A549 (cell line): ENCODE measurements around the gene ERRFI1. TPM values are rescaled to one million over a fixed set of nuclear protein-coding genes. Genes with fewer than 3 reads are reported as not detected.

Source experiments
- ATAC-seq, 2 experiments: fragments of 200-7000 bp in 1 of 2; fragments of >200 bp in 1 of 2; cut with Nextera tagmentation in 1 of 2; cut with Tn5 transposase in 1 of 2; 3 replicates each; pipeline versions ENCODE4 v1.8.0 to v1.9.1; 2018 to 2020; ENCODE audit warnings: mild to moderate bottlenecking in 1 of 2, moderate library complexity in 1 of 2
- CTCF ChIA-PET: fragments of 300-600 bp; sonication (Branson Sonifier 250); formaldehyde crosslinking; extraction: SDS; loops from one replicate; lab custom pipeline; 2021; ENCODE audit warnings: antibody characterized with exemption, inconsistent platforms; lab: Yijun Ruan, JAX
- POLR2A ChIA-PET: fragments of 350-600 bp; formaldehyde crosslinking; extraction: SDS; loops from one replicate; lab custom pipeline; 2021; ENCODE audit warnings: antibody characterized with exemption, inconsistent platforms; lab: Yijun Ruan, JAX
- DNase-seq, 2 experiments: peaks; one replicate each; pipeline versions ENCODE4 v3.0.0 to v3.0.0-alpha.2; 2011 to 2016; ENCODE audit warnings: low read depth in 1 of 2, low spot score in 1 of 2
- FAIRE-seq: peaks from 2 replicates; lab custom pipeline; 2011; peaks lifted over from hg19 to GRCh38; lab: Jason Lieb, UNC
- H3K27ac ChIP-seq, 2 experiments: fragments of >200 bp; sonication (Bioruptor Twin); formaldehyde crosslinking; 3 replicates each; pipeline ENCODE4 v1.5.1; 2016 to 2017
- H3K4me1 ChIP-seq: fragments of >200 bp; sonication (Bioruptor Twin); formaldehyde crosslinking; 3 replicates; pipeline ENCODE4 v1.6.1; 2016
- H3K4me2 ChIP-seq: fragments of >200 bp; sonication (Bioruptor Twin); formaldehyde crosslinking; 3 replicates; pipeline ENCODE4 v1.6.1; 2016
- H3K4me3 ChIP-seq: fragments of >200 bp; sonication (Bioruptor Twin); formaldehyde crosslinking; 3 replicates; pipeline ENCODE4 v1.5.1; 2016
- H3K9me3 ChIP-seq: fragments of >200 bp; sonication (Bioruptor Twin); formaldehyde crosslinking; 3 replicates; pipeline ENCODE4 v1.6.1; 2016
- CEBPB ChIP-seq, 2 experiments: fragments of >200 bp in 1 of 2; sonication (Bioruptor Twin) in 1 of 2; formaldehyde crosslinking in 1 of 2; IDR thresholded peaks; 2 replicates each; pipeline ENCODE4 v1.6.1; 2012 to 2016
- ESRRA ChIP-seq: fragments of 150-350 bp; IDR thresholded peaks from 2 replicates; pipeline ENCODE4 v1.6.1; 2014; ENCODE audit warnings: mild to moderate bottlenecking, low read length, borderline replicate concordance
- FOSB ChIP-seq: fragments of 250-450 bp; sonication (Bioruptor Pico); IDR thresholded peaks from 2 replicates; pipeline ENCODE4 v1.5.0; 2020; ENCODE audit warnings: mild to moderate bottlenecking, moderate library complexity
- FOSL2 ChIP-seq, 2 experiments: fragments of 450-650 bp in 1 of 2; fragments of >200 bp in 1 of 2; sonication (Bioruptor Twin) in 1 of 2; formaldehyde crosslinking; IDR thresholded peaks; 2 replicates each; pipeline versions ENCODE4 v1.5.0 to v1.6.1; 2016 to 2020; ENCODE audit warnings: mild to moderate bottlenecking in 1 of 2, moderate library complexity in 1 of 2
- GATA3 ChIP-seq: IDR thresholded peaks from 2 replicates; pipeline ENCODE4 v1.6.1; 2012; ENCODE audit warnings: borderline replicate concordance
- HOXB13 ChIP-seq: fragments of 250-450 bp; sonication (Bioruptor Pico); IDR thresholded peaks from 2 replicates; pipeline ENCODE4 v1.5.0; 2020; ENCODE audit warnings: low read depth, mild to moderate bottlenecking, moderate library complexity
- JUNB ChIP-seq: fragments of >200 bp; sonication (Bioruptor Twin); formaldehyde crosslinking; IDR thresholded peaks from 2 replicates; pipeline ENCODE4 v1.6.1; 2016
- POLR2AphosphoS2 ChIP-seq: conservative IDR thresholded peaks from 2 replicates; pipeline ENCODE4 v1.6.1; 2012; ENCODE audit warnings: low read length, improper control_type of control experiment, inconsistent platforms
- WGBS: methylation state at CpG from one replicate; pipeline ENCODE4 v1.1.6; 2017; ENCODE audit errors: missing lambda C conversion rate; 5-methylcytosine and 5-hydroxymethylcytosine counted together
- polyA plus RNA-seq, 4 experiments: library from polyadenylated mRNA; depleted of rRNA in 3 of 4; stranded (reverse); fragments of >200 nt; fragmentation: RNase III in 1 of 4; extraction: RNeasy Plus Mini Kit Qiagen cat#74134 plus additional on column Dnase treatment in 1 of 4; gene quantifications; 2 replicates in 3 of 4; 3 replicates in 1 of 4; pipeline ENCODE4 v1.2.3, GENCODE V29; 2011 to 2017
- TF ChIP-seq, protein P1 (sequence below): fragments of 200-600 bp; sonication (generic); IDR thresholded peaks from 2 replicates; pipeline ENCODE4 v1.6.1; 2016; ENCODE audit warnings: antibody characterized with exemption, mild to moderate bottlenecking, moderate library complexity
- TF ChIP-seq, protein P2 (sequence below): fragments of 250-450 bp; sonication (Bioruptor Pico); IDR thresholded peaks from 2 replicates; pipeline ENCODE4 v1.5.0; 2020; ENCODE audit warnings: low read depth, mild to moderate bottlenecking, moderate library complexity
- TF ChIP-seq, protein P3 (sequence below): fragments of 450-650 bp; IDR thresholded peaks from 2 replicates; pipeline ENCODE4 v1.6.1; 2014; ENCODE audit warnings: antibody characterized with exemption
- TF ChIP-seq, protein P4 (sequence below): IDR thresholded peaks from 2 replicates; pipeline ENCODE4 v1.6.1; 2012

Gene ERRFI1
- polyA plus RNA-seq, 2 of the 4 experiments (the other 2 are of a cell fraction), result 51.0 to 217 TPM

DNA sequence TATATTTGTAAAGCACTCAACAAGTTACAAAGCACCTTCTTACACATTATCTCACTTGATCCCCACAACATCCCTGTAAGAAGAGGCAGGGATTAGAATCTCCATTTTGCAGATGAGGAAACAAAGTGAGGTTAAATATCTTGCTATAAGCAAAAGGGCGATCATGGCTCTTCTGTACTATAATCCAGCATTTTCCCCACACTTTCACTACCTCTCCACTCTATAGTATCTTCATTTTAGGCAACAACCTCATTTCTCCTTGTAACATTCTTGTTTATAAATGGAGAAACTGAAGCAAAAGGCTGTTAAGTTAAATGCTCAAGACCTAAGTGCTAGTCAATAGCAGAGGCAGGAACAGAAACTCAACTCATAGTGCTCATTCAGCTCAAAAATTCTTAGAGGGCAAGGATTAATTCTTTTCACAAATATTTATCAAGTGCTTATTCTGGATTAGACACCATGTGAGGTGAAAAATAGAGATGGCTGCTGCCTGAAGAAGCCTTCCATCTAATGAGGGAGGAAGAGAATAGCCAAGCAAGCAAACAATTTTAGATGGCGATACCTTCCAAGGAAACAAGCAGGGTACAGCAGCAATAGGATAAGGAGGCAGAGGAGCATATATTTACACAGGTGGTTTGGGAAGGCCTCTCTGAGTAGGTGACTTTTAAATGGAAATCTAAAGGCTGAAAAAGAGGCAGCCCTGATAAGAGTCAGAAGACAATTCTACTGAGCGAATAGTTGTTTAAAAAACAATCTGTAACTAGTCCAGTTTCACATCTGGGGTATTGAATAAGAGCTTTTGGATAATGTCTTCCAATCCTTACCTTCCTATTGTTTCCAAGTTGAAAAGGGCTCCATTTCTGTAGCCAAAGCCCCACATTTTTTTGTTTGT lies 3.5 kb downstream of the ERRFI1 start:
- POLR2A ChIA-PET, result no interaction called here
- DNase-seq, result no peak
- peak overlapping the region; percentile 91 for H3K4me3 ChIP-seq
- TF ChIP-seq, protein P1, sequence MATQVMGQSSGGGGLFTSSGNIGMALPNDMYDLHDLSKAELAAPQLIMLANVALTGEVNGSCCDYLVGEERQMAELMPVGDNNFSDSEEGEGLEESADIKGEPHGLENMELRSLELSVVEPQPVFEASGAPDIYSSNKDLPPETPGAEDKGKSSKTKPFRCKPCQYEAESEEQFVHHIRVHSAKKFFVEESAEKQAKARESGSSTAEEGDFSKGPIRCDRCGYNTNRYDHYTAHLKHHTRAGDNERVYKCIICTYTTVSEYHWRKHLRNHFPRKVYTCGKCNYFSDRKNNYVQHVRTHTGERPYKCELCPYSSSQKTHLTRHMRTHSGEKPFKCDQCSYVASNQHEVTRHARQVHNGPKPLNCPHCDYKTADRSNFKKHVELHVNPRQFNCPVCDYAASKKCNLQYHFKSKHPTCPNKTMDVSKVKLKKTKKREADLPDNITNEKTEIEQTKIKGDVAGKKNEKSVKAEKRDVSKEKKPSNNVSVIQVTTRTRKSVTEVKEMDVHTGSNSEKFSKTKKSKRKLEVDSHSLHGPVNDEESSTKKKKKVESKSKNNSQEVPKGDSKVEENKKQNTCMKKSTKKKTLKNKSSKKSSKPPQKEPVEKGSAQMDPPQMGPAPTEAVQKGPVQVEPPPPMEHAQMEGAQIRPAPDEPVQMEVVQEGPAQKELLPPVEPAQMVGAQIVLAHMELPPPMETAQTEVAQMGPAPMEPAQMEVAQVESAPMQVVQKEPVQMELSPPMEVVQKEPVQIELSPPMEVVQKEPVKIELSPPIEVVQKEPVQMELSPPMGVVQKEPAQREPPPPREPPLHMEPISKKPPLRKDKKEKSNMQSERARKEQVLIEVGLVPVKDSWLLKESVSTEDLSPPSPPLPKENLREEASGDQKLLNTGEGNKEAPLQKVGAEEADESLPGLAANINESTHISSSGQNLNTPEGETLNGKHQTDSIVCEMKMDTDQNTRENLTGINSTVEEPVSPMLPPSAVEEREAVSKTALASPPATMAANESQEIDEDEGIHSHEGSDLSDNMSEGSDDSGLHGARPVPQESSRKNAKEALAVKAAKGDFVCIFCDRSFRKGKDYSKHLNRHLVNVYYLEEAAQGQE, result 0 out of 2 replicates have a peak, but pooled peaks have one; percentile 8
- TF ChIP-seq FOSB (CRISPR knock-in tag), result peak; percentile 27; the same call in 1 of the 2 replicates
- TF ChIP-seq, protein P2, sequence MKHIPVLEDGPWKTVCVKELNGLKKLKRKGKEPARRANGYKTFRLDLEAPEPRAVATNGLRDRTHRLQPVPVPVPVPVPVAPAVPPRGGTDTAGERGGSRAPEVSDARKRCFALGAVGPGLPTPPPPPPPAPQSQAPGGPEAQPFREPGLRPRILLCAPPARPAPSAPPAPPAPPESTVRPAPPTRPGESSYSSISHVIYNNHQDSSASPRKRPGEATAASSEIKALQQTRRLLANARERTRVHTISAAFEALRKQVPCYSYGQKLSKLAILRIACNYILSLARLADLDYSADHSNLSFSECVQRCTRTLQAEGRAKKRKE (CRISPR knock-in tag), result no peak
- TF ChIP-seq, all 56 proteins: peak for 2
- peak overlapping the region; percentile 76 to 100 for H3K27ac ChIP-seq
- H3K9me3 ChIP-seq, result no peaks in the 10 kb centered on the region
- peaks cover 45% of the 10 kb centered on the region for H3K4me1 ChIP-seq
- FAIRE-seq, result no peak
- no peak for ATAC-seq
- peak overlapping the region; percentile 86 for H3K4me2 ChIP-seq
- WGBS, result 10% methylated on average over 3 of the region's 3 CpGs
- CTCF ChIA-PET, result interaction anchor here (1.3 kb wide), 1 partner anchor 292 kb away, joined by 5 read pairs; no protein-coding TSS in a partner anchor

DNA sequence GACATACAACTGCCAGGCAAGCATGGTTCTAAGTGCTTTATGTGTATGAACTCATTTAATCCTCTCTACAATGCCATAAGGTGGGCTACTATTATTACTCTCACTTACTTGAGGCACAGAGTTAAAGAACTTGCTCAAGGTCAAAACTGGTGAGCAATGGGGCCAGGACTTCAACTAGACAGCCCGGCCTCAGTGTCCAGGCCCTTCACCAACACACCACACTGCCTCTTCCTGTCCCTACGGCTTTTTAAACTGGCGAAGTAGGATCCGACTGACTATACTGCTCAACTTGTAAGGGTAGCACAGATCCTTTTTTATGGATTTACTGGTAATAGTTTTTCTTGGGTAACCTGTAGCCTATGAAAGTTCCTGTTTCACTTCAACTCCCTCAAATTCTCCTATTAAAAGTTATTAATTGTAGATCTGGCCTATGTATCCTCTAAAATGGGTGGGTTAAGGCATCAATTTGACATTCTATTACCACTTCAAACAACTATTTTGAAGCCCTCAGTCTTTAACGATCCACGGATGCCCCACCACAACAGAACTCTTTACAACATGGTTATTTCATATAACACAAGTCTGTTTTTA lies 4.3 kb downstream of the ERRFI1 start:
- FAIRE-seq (no peak), DNase-seq (no peak), ATAC-seq (0 out of 6 replicates have a peak, but pooled peaks of 1 of the 2 experiments have one; percentile 0)
- Histone ChIP-seq H3K27ac (peak overlapping the region; percentile 76 to 100), H3K9me3 (no peaks in the 10 kb centered on the region), H3K4me3 (peak overlapping the region; percentile 91), H3K4me2 (peak overlapping the region; percentile 86), H3K4me1 (peaks cover 53% of the 10 kb centered on the region)
- ChIA-PET POLR2A (no interaction called here), CTCF (interaction anchor here (13.0 kb wide), 1 partner anchor 292 kb away, joined by 172 read pairs; no protein-coding TSS in a partner anchor)
- WGBS, result 8% methylated on average over 6 of the region's 6 CpGs
- TF ChIP-seq, protein P3, sequence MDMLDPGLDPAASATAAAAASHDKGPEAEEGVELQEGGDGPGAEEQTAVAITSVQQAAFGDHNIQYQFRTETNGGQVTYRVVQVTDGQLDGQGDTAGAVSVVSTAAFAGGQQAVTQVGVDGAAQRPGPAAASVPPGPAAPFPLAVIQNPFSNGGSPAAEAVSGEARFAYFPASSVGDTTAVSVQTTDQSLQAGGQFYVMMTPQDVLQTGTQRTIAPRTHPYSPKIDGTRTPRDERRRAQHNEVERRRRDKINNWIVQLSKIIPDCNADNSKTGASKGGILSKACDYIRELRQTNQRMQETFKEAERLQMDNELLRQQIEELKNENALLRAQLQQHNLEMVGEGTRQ, result no peak
- 0 out of 2 replicates have a peak, but pooled peaks have one; percentile 10 for TF ChIP-seq POLR2AphosphoS2

DNA sequence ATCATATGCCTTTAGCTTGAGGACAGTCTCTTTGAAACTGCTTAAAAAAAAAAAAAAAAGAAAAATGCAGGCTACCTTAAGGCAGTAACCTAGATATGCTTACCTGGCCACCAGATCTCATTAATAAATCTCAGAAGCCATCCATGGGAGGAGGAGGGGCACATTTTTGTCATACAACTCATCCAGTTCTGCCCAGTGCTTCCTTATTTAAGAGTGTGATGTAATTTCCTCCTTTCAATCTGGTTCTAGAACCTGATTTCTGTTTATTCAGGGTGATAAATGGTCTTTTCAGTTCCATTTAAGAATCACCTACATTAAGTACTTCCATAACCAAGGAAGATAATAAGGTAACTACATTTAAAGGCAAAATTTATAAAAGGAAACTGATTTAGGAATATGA lies 6.1 kb downstream of the ERRFI1 start:
- CTCF ChIA-PET, result interaction anchor here (0.6 to 13.0 kb wide), 6 partner anchors 15 to 1159 kb away, joined by 3 to 172 read pairs (median 17); no protein-coding TSS in a partner anchor
- peak; percentile 36 for FAIRE-seq
- peak in 1 of 2 experiments; percentile 15; a peak in 3 of 6 replicates for ATAC-seq
- Histone ChIP-seq H3K4me3 (peak overlapping the region; percentile 91; the same call in 2 of the 3 replicates), H3K27ac (peak overlapping the region; percentile 82 to 100), H3K4me2 (peak overlapping the region; percentile 86)
- POLR2A ChIA-PET, result interaction anchor here (1.0 kb wide), 1 partner anchor 21 kb away, joined by 5 read pairs; no protein-coding TSS in a partner anchor
- peak in 1 of 2 experiments; percentile 74 for DNase-seq
- no peak for TF ChIP-seq HOXB13 (CRISPR knock-in tag)
- TF ChIP-seq, protein P4, sequence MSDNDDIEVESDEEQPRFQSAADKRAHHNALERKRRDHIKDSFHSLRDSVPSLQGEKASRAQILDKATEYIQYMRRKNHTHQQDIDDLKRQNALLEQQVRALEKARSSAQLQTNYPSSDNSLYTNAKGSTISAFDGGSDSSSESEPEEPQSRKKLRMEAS, result peak; percentile 22; the same call in 1 of the 2 replicates
- no peak for TF ChIP-seq FOSL2 (IDR thresholded peaks at IDR 0.05)
- TF ChIP-seq FOSL2 (CRISPR knock-in tag; IDR thresholded peaks at IDR 0.05), result peak; percentile 70
- TF ChIP-seq CEBPB (IDR thresholded peaks at IDR 0.05), result peak in 1 of 2 experiments; percentile 51; a peak in 1 of 4 replicates
- no peak for TF ChIP-seq ESRRA
- peak; percentile 52 for TF ChIP-seq JUNB
- peak; percentile 39; the same call in 1 of the 2 replicates for TF ChIP-seq GATA3
- TF ChIP-seq, all 56 proteins: peak for 5
- Histone ChIP-seq H3K9me3 (no peaks in the 10 kb centered on the region), H3K4me1 (peaks cover 70% of the 10 kb centered on the region)
